PC-9 (cell line): ENCODE data around the gene COX4I2. TPM values are rescaled to one million over a fixed set of nuclear protein-coding genes. Genes with fewer than 3 reads are reported as not detected.
A peak's percentile ranks its signal among the peaks of the same experiment; 100 is the strongest.
"Not testable (repeated sequence)": the region's sequence is repeated elsewhere in the genome, so short reads cannot be mapped to it uniquely, and the experiment has no call there.

ENCODE experiments used
- BruUV-seq: library from RNA; stranded (reverse); fragments of 400-500 nt; replicated peaks from 2 replicates; lab custom pipeline; 2021; lab: Mats Ljungman, UMichigan
- CTCF ChIA-PET: fragments of 300-600 bp; sonication (Branson Sonifier 250); formaldehyde crosslinking; loops from one replicate; lab custom pipeline; 2022; ENCODE audit warnings: antibody characterized with exemption; lab: Charles Lee
- POLR2A ChIA-PET: fragments of 300-600 bp; sonication (Branson Sonifier 250); formaldehyde crosslinking; loops from one replicate; lab custom pipeline; 2022; ENCODE audit warnings: antibody characterized with exemption; ENCODE audit not compliant: unreplicated experiment; lab: Charles Lee
- DNase-seq, 2 experiments: peaks; one replicate each; pipeline versions ENCODE4 v3.0.0 to v3.0.0-alpha.2; 2015 to 2022; ENCODE audit warnings: mixed read lengths in 1 of 2
- H2AFZ ChIP-seq: fragments of 200-600 bp; sonication (generic); 2 replicates; pipeline ENCODE4 v1.8.1; 2017; ENCODE audit warnings: antibody characterized with exemption
- H3F3A ChIP-seq: fragments of 200-600 bp; sonication (generic); 2 replicates; pipeline ENCODE4 v1.8.1; 2017; ENCODE audit warnings: antibody characterized with exemption, mild to moderate bottlenecking, low read depth; ENCODE audit not compliant: insufficient read depth
- H3K27ac ChIP-seq: fragments of 200-600 bp; sonication (generic); 2 replicates; pipeline ENCODE4 v1.6.1; 2016; ENCODE audit warnings: mixed run types
- H3K27me3 ChIP-seq: fragments of 200-600 bp; sonication (generic); 2 replicates; pipeline ENCODE4 v1.6.1; 2016; ENCODE audit warnings: low read depth, mixed run types; ENCODE audit not compliant: insufficient read depth
- H3K36me3 ChIP-seq: fragments of 200-600 bp; sonication (generic); 2 replicates; pipeline ENCODE4 v1.6.1; 2016; ENCODE audit warnings: low read depth, mixed run types
- H3K4me1 ChIP-seq: fragments of 200-600 bp; sonication (generic); replicated peaks from 2 replicates; pipeline ENCODE4 v1.6.1; 2016; ENCODE audit warnings: mixed run types; ENCODE audit not compliant: insufficient read depth
- H3K4me2 ChIP-seq: fragments of 200-600 bp; sonication (generic); 2 replicates; pipeline ENCODE4 v1.6.1; 2017; ENCODE audit warnings: mixed run types
- H3K4me3 ChIP-seq: fragments of 200-600 bp; sonication (generic); 2 replicates; pipeline ENCODE4 v1.6.1; 2016; ENCODE audit warnings: mixed run types
- H3K79me2 ChIP-seq: fragments of 200-600 bp; sonication (generic); 2 replicates; pipeline ENCODE4 v1.6.1; 2017; ENCODE audit warnings: low read depth, mixed run types
- H3K9me2 ChIP-seq: fragments of 200-600 bp; sonication (generic); 2 replicates; pipeline ENCODE4 v1.8.1; 2017; ENCODE audit warnings: mild to moderate bottlenecking; ENCODE audit not compliant: insufficient read depth
- H3K9me3 ChIP-seq: fragments of 200-600 bp; sonication (generic); 2 replicates; pipeline ENCODE4 v1.8.1; 2016; ENCODE audit warnings: low read depth; ENCODE audit not compliant: insufficient read depth
- H4K20me1 ChIP-seq: fragments of 200-600 bp; sonication (generic); 2 replicates; pipeline ENCODE4 v1.8.1; 2017; ENCODE audit not compliant: insufficient read depth
- EZH2 ChIP-seq: fragments of 200-600 bp; sonication (generic); IDR thresholded peaks from 2 replicates; pipeline ENCODE4 v1.8.0; 2017; ENCODE audit warnings: antibody characterized with exemption, low read depth
- intact Hi-C: fragments of 100-400 bp; cut with micrococcal nuclease; formaldehyde crosslinking; loops from one replicate; pipeline ENCODE4 v1.10.0; 2022; ENCODE audit not compliant: unreplicated experiment
- total RNA-seq: library from RNA; stranded (reverse); gene quantifications from 2 replicates; pipeline ENCODE4 v1.2.3, GENCODE V29; 2021
- TF ChIP-seq, protein P1 (sequence below): fragments of 200-600 bp; sonication (generic); conservative IDR thresholded peaks from 2 replicates; pipeline ENCODE4 v1.6.1; 2017; ENCODE audit warnings: mixed run types, antibody characterized with exemption, mild to moderate bottlenecking, moderate library complexity

COX4I2 gene
- total RNA-seq, 1 experiment from 2014 or later: not detected

DNA sequence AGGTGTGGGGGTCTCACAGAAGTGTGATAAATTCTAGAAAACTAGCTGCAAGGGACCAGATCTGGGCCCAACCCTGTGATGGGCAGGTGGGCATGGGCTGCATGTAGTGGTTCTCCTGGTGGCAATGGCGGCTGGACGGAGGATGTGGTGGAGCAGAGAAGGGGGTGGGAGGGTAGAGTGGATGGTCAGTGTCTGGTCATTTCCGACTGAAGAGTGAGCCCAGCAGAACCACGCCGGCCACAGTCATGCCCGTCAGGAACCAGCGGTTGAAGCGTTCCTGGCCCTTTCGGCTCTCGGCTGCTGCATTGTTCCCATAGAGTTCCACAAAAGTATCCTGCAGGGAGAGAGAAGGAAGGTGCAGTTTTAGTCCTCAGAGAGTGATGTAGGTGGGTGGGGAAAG is 28.0 kb downstream of the COX4I2 start:
- no peaks in the 10 kb centered on the region for H3K27me3 ChIP-seq
- no peaks in the 10 kb centered on the region for H3K9me2 ChIP-seq
- H3K9me3 ChIP-seq: no peaks in the 10 kb centered on the region
- BruUV-seq: no TSS peak
- ChIA-PET POLR2A (no interaction called here), CTCF (interaction anchor here (2.4 kb wide), 1 partner anchor 58 kb away, joined by 16 read pairs; no protein-coding TSS in a partner anchor)
- H3K4me1 ChIP-seq: peaks cover 53% of the 10 kb centered on the region
- H3K4me3 ChIP-seq: no peak overlapping the region
- TF ChIP-seq EZH2: no peak
- TF ChIP-seq, protein P1, sequence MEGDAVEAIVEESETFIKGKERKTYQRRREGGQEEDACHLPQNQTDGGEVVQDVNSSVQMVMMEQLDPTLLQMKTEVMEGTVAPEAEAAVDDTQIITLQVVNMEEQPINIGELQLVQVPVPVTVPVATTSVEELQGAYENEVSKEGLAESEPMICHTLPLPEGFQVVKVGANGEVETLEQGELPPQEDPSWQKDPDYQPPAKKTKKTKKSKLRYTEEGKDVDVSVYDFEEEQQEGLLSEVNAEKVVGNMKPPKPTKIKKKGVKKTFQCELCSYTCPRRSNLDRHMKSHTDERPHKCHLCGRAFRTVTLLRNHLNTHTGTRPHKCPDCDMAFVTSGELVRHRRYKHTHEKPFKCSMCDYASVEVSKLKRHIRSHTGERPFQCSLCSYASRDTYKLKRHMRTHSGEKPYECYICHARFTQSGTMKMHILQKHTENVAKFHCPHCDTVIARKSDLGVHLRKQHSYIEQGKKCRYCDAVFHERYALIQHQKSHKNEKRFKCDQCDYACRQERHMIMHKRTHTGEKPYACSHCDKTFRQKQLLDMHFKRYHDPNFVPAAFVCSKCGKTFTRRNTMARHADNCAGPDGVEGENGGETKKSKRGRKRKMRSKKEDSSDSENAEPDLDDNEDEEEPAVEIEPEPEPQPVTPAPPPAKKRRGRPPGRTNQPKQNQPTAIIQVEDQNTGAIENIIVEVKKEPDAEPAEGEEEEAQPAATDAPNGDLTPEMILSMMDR: no peak
- peak overlapping the region; percentile 30; the same call in 1 of the 2 replicates for H3K4me2 ChIP-seq
- peaks cover 37% of the 10 kb centered on the region for H4K20me1 ChIP-seq
- H3K79me2 ChIP-seq: peaks cover 47% of the 10 kb centered on the region
- H3F3A ChIP-seq: peaks cover 83% of the 10 kb centered on the region
- H2AFZ ChIP-seq: no peak overlapping the region
- H3K36me3 ChIP-seq: peaks cover 18% of the 10 kb centered on the region
- intact Hi-C loops: no loop called here
- H3K27ac ChIP-seq: peak overlapping the region; percentile 61
- DNase-seq: no peak

DNA sequence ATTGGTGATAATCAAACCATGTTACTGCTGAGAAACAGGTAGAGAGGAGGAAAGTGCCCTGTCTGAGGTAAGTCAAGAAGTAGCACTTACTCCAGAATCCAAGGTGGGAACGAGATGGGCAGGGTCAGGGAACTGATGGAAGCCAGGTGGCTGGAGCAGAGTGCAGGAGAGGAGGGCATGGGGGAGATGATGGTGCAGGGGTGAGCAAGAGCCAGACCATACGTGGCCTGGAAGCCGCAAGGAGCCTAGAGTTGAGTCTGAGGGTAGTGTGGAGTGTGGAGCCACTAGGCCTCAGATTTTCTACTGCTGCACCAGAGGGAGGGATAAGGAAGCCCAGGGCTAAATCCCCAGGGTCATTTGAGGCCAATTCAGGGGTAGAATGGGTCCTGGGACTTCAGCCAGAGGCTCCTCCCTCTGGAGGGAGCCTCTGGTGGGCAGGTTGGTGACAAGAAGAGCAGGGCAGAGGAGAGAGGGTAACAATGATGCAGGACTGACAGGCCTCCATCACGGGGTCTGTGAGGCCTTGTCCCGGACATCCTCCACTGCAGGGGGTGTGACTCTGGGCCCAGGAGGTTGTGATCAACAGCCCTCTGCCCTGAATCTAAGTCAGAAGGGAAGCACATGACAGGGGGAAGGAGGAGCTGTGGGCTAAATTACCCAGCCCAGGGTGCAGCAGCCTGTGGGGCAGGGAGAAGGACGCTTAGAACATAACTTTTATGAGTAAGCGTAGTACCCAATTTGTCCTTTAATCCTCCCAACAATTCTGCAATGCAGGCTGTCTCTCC is 28.7 kb downstream of the COX4I2 start:
- H4K20me1 ChIP-seq: peaks cover 44% of the 10 kb centered on the region
- no peak overlapping the region for H3K4me2 ChIP-seq
- ChIA-PET POLR2A (no interaction called here), CTCF (no interaction called here)
- DNase-seq: peak in 1 of 2 experiments; percentile 22
- H3K9me3 ChIP-seq: no peaks in the 10 kb centered on the region
- H3K27ac ChIP-seq: no peak overlapping the region
- H3K79me2 ChIP-seq: peaks cover 54% of the 10 kb centered on the region
- TF ChIP-seq, protein P1: no peak
- no peak for TF ChIP-seq EZH2
- no peaks in the 10 kb centered on the region for H3K27me3 ChIP-seq
- peaks cover 53% of the 10 kb centered on the region for H3K4me1 ChIP-seq
- H2AFZ ChIP-seq: no peak overlapping the region
- peaks cover 18% of the 10 kb centered on the region for H3K36me3 ChIP-seq
- no peak overlapping the region for H3K4me3 ChIP-seq
- H3K9me2 ChIP-seq: no peaks in the 10 kb centered on the region
- intact Hi-C loops: no loop called here
- BruUV-seq: no TSS peak
- peaks cover 86% of the 10 kb centered on the region for H3F3A ChIP-seq

DNA sequence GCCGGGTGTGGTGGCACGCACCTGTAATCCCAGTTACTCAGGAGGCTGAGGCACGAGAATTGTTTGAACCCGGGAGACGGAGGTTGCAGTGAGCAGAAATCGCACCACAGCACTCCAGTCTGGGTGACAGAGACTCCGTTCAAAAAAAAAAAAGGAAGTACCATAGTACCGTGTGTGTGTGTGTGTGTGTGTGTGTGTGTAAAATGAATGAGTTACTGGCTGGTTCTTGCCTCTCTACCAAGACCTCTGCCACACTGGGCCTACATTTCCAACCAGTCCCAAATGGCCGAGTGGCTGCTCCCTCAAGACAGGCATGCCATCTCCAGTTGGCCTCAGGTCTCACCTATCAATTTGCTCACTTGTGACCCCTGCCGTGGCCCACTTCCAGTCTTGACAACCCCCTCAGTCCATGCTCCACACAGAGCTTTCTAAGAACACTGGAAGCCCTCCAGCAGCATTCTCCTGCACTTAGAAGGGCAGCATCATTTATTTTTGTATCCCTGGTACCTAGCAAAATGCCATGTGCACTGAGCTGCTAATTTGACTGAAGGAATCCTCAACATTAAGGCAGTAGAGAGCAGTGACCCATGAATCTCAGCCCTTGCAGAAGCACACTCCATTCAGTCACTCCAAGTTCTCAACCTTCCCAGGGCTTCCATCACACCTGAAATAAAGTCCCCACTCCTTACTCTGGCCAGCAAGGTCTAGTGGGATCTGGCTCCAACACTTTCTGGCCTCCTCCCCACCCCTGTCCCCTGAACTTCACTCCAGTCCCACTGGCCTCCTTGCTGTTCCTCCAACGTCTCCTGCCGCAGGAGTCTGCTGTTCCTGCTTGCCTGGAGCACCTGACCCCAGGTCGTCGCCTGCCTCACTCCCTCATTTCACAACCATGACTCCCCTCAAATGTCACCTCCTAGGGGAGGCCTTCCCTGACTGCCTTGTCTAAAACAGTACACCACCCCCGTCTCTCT is 29.9 kb downstream of the COX4I2 start:
- peaks cover 62% of the 10 kb centered on the region for H3K79me2 ChIP-seq
- CTCF ChIA-PET: no interaction called here

DNA sequence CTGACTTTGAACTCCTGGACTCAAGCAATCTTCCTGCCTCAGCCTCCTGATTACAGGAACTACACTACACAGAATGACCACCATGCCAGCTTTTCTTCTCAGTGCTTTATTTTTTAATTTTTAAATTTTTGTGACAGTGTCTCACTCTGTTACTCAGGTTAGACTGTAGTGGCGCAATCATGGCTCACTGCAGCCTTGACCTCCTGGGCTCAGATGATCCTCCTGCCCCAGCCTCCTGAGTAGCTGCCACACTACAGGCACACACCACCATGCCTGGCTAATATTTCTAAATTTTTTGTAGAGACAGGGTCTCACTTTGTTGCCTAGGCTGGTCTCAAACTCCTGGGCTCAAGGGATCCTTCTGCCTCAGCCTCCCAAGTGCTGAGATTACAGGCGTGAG is 31.2 kb downstream of the COX4I2 start:
- H3F3A ChIP-seq: peaks cover 91% of the 10 kb centered on the region
- POLR2A ChIA-PET, H3K9me3 ChIP-seq, CTCF ChIA-PET, H3K4me2 ChIP-seq, H3K9me2 ChIP-seq, H3K27me3 ChIP-seq, intact Hi-C loops, BruUV-seq, H3K4me3 ChIP-seq, H2AFZ ChIP-seq: not testable (repeated sequence)
- peaks cover 76% of the 10 kb centered on the region for H3K79me2 ChIP-seq
- H3K27ac ChIP-seq: peak overlapping the region; percentile 32; the same call in 1 of the 2 replicates
- DNase-seq: peak in 1 of 2 experiments; percentile 13
- peaks cover 35% of the 10 kb centered on the region for H3K4me1 ChIP-seq
- H4K20me1 ChIP-seq: peaks cover 62% of the 10 kb centered on the region
- peaks cover 28% of the 10 kb centered on the region for H3K36me3 ChIP-seq

More for the DNA sequence above, 29.9 kb downstream of the COX4I2 start:
- Histone ChIP-seq H4K20me1 (peaks cover 52% of the 10 kb centered on the region), H3F3A (peaks cover 89% of the 10 kb centered on the region), H3K27ac (peak overlapping the region; percentile 32; the same call in 1 of the 2 replicates), H3K9me2 (no peaks in the 10 kb centered on the region), H2AFZ (no peak overlapping the region), H3K4me3 (no peak overlapping the region), H3K9me3 (no peaks in the 10 kb centered on the region), H3K4me2 (no peak overlapping the region), H3K4me1 (peaks cover 44% of the 10 kb centered on the region), H3K36me3 (peaks cover 26% of the 10 kb centered on the region), H3K27me3 (no peaks in the 10 kb centered on the region)
- no peak for TF ChIP-seq EZH2
- TF ChIP-seq, protein P1: no peak
- no peak for DNase-seq
- no TSS peak for BruUV-seq
- POLR2A ChIA-PET: no interaction called here
- intact Hi-C loops: no loop called here
